SW480 (cell line): ENCODE results near the gene PDIA2.
A peak's percentile ranks its signal among the peaks of the same experiment; 100 is the strongest.
"Not testable (repeated sequence)": the region's sequence is repeated elsewhere in the genome, so short reads cannot be mapped to it uniquely, and the experiment has no call there.

Experiments used
- DNase-seq: peaks from one replicate; pipeline ENCODE4 v3.0.0-alpha.2; 2016; ENCODE audit warnings: low spot score

PDIA2 gene

GRCh38 chr16:263944-264343 lies 19.0 kb upstream of the PDIA2 start:
- DNase-seq, result no peak

- DNase-seq, result no peak
Observed at GRCh38 chr16:264440-264951, 18.5 kb upstream of the PDIA2 start.

- DNase-seq, result no peak
Observed at GRCh38 chr16:265002-265529, 17.9 kb upstream of the PDIA2 start.

GRCh38 chr16:265711-266110 lies 17.3 kb upstream of the PDIA2 start:
- peak; percentile 78 for DNase-seq

- DNase-seq, result no peak
Observed at GRCh38 chr16:266258-267164, 16.5 kb upstream of the PDIA2 start.

- not testable (repeated sequence) for DNase-seq
Observed at GRCh38 chr16:267562-267961, 15.4 kb upstream of the PDIA2 start.

GRCh38 chr16:268141-269053 lies 14.6 kb upstream of the PDIA2 start:
- no peak for DNase-seq

GRCh38 chr16:269061-269796 lies 13.7 kb upstream of the PDIA2 start:
- DNase-seq, result no peak

GRCh38 chr16:270381-271255 lies 12.3 kb upstream of the PDIA2 start:
- DNase-seq, result no peak

- no peak for DNase-seq
Observed at GRCh38 chr16:272633-273546, 10.1 kb upstream of the PDIA2 start.

GRCh38 chr16:273547-274421 lies 9.2 kb upstream of the PDIA2 start:
- peak; percentile 57 for DNase-seq

GRCh38 chr16:275041-275641 lies 7.8 kb upstream of the PDIA2 start:
- no peak for DNase-seq

- DNase-seq, result no peak
Observed at GRCh38 chr16:275786-276232, 7.2 kb upstream of the PDIA2 start, which contains the start of gene RGS11. TSS of gene RGS11 (minus strand) at chr16:275944. CDS start at chr16:275911, 33 bp downstream.

- DNase-seq, result no peak
Observed at GRCh38 chr16:276426-277077, 6.4 kb upstream of the PDIA2 start.

GRCh38 chr16:278863-279366 lies 4.0 kb upstream of the PDIA2 start:
- peak; percentile 85 for DNase-seq

- DNase-seq, result no peak
Observed at GRCh38 chr16:279531-279930, 3.4 kb upstream of the PDIA2 start.

- DNase-seq, result no peak
Observed at GRCh38 chr16:280005-280460, 2.9 kb upstream of the PDIA2 start.
